BJ (cell line): ENCODE data around the gene DNASE1L1. TPM values are rescaled to one million over a fixed set of nuclear protein-coding genes. Genes with fewer than 3 reads are reported as not detected.

Experiments
- CTCF ChIA-PET: fragments of 350-600 bp; formaldehyde crosslinking; extraction: SDS; loops from one replicate; lab custom pipeline; 2021; ENCODE audit warnings: antibody characterized with exemption, inconsistent platforms; lab: Yijun Ruan, JAX
- POLR2A ChIA-PET: fragments of 300-600 bp; sonication (Branson Sonifier 250); formaldehyde crosslinking; extraction: SDS; loops from one replicate; lab custom pipeline; 2021; ENCODE audit warnings: antibody characterized with exemption; lab: Charles Lee
- DNase-seq: peaks from one replicate; pipeline ENCODE4 v3.0.0-alpha.2; 2011; ENCODE audit warnings: low read depth
- H3K27me3 ChIP-seq: 2 replicates; pipeline ENCODE4 v1.6.0; 2011; ENCODE audit warnings: low read length; ENCODE audit not compliant: control insufficient read depth, insufficient read depth
- H3K36me3 ChIP-seq: 2 replicates; pipeline ENCODE4 v1.5.1; 2011; ENCODE audit warnings: low read length; ENCODE audit not compliant: control insufficient read depth, insufficient read depth
- H3K4me3 ChIP-seq: 2 replicates; pipeline ENCODE4 v1.5.1; 2011; ENCODE audit warnings: low read depth, mild to moderate bottlenecking, control low read depth, low read length
- polyA plus RNA-seq: library from polyadenylated mRNA; depleted of rRNA; stranded (reverse); fragments of >200 nt; gene quantifications from 2 replicates; pipeline ENCODE4 v1.2.3, GENCODE V29; 2011
- TF ChIP-seq, protein P1 (sequence below): IDR thresholded peaks from 2 replicates; pipeline ENCODE4 v1.5.1; 2011; ENCODE audit warnings: low read depth, mild to moderate bottlenecking, control low read depth, inconsistent platforms, low read length, moderate library complexity; ENCODE audit not compliant: insufficient read depth

The DNASE1L1 gene
- polyA plus RNA-seq, 1 experiment, result 63.5 TPM

DNA sequence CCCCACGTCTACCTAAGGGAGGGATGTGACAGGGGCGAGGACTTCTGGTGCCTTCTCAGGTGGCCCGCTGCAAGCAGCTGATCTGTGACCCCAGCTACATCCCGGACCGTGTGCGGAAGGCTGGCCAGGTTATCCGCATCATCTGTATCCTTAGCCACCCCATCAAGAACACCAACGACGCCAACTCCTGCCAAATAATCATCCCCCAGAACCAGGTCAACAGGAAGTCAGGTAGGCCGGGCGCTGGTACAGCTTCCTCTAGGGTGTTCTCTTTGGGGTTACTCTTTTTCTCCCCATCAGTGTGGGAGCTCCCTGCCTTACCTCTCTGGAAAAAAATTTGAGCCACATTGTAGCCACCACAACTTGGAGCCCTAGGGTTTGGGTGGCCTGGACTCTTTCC is 32.5 kb upstream of the DNASE1L1 start:
- DNase-seq, result no peak
- peaks cover 13% of the 10 kb centered on the region for H3K36me3 ChIP-seq
- TF ChIP-seq, protein P1, sequence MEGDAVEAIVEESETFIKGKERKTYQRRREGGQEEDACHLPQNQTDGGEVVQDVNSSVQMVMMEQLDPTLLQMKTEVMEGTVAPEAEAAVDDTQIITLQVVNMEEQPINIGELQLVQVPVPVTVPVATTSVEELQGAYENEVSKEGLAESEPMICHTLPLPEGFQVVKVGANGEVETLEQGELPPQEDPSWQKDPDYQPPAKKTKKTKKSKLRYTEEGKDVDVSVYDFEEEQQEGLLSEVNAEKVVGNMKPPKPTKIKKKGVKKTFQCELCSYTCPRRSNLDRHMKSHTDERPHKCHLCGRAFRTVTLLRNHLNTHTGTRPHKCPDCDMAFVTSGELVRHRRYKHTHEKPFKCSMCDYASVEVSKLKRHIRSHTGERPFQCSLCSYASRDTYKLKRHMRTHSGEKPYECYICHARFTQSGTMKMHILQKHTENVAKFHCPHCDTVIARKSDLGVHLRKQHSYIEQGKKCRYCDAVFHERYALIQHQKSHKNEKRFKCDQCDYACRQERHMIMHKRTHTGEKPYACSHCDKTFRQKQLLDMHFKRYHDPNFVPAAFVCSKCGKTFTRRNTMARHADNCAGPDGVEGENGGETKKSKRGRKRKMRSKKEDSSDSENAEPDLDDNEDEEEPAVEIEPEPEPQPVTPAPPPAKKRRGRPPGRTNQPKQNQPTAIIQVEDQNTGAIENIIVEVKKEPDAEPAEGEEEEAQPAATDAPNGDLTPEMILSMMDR, result no peak
- no peaks in the 10 kb centered on the region for H3K27me3 ChIP-seq
- H3K4me3 ChIP-seq, result no peak overlapping the region
- CTCF ChIA-PET, result interaction anchor here (1.1 kb wide), 1 partner anchor 43 kb away, joined by 4 read pairs; the partner anchor contains the start of gene RPL10
- POLR2A ChIA-PET, result no interaction called here

DNA sequence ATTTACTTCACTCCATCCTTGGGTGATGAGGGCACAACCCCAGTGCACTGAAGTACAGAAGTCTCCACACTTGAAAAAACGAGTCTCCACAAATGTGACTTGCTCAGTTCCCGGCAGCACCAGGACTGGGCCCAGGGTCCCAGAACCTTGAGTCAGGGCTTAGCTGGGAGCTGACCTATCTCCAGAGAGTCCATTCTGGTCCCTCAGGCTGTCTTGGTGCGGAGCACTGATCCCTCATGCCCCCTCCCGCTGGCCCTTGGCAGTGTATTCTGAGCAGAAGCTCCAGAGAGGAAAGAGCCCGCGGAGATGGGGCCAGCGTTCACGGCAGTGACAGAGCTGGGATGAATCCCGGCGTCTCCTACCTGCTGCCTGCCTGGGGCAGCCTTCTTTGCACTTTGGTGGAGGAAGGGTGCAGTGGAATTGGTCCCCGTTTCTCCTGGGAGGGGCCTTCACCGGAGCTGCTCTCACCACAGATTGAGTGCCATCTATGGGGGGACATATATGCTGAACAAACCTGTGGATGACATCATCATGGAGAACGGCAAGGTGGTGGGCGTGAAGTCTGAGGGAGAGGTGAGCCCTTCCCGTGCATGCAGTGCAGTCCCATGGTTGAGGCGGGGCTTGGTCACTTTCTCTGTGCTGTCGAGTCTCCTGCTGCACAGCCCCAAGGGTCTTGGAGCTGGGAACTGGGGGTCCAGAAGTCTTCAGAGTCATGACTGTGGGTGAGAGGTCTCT is 31.7 kb upstream of the DNASE1L1 start:
- ChIA-PET CTCF (interaction anchor here (1.2 kb wide), 1 partner anchor 42 kb away, joined by 4 read pairs; no protein-coding TSS in a partner anchor), POLR2A (no interaction called here)
- no peak overlapping the region for H3K4me3 ChIP-seq
- DNase-seq, result no peak
- peaks cover 12% of the 10 kb centered on the region for H3K36me3 ChIP-seq
- TF ChIP-seq, protein P1, result no peak
- H3K27me3 ChIP-seq, result no peaks in the 10 kb centered on the region

DNA sequence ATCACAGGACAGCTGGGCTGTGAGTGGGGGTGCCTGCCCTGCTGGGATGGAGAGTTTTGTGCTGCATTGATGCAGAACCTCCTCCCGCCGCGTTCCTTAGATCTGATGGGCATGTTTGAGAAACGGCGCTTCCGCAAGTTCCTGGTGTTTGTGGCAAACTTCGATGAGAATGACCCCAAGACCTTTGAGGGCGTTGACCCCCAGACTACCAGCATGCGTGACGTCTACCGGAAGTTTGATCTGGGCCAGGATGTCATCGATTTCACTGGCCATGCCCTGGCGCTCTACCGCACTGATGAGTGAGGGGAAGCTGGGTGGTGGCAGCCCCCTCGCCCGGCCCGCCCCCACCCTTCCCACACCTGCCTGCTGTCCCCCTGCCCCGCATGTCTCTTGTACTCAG is 30.8 kb upstream of the DNASE1L1 start:
- POLR2A ChIA-PET, result no interaction called here
- H3K27me3 ChIP-seq, result no peaks in the 10 kb centered on the region

DNA sequence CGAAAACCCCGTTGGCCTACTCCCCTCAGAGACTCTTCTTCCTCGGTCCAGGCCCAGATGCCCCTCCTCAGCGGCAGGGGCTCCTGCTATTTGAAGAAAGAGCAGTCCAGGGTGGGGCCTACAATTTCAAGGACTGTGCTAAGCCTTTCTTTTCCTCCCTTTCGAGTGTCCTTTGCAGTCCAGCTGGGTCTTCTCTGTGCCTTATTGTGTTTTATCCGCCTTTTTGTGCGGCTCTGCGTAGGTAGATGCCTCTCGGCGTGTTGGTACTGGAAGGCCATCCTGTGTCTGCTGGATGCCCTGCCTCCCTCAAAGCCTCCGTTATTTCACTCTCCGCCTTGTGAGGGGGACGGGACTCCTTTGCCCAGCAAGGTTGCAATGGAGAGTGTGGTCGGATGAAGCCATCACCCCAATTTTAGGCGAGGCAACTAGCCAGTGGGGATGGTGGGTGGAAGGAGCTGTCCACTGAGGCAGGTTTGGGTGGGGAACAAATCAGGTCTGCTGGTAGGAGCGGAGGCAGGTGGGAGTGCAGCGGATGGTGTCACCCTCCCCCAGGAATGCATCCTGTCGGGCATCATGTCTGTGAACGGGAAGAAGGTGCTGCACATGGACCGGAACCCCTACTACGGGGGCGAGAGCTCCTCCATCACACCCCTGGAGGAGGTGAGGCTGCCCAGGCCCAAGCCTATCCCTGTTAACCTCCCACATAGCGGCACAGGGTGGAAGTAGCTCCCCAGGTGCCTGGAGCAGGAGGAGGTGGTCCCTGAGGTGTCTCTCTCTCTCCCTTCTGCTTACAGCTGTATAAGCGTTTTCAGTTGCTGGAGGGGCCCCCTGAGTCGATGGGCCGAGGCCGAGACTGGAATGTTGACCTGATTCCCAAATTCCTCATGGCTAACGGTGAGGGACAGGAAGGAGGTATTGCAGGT is 29.2 kb upstream of the DNASE1L1 start:
- H3K36me3 ChIP-seq, result peaks cover 22% of the 10 kb centered on the region
- peak overlapping the region; percentile 76 for H3K4me3 ChIP-seq
- POLR2A ChIA-PET, result no interaction called here
- no peaks in the 10 kb centered on the region for H3K27me3 ChIP-seq
- TF ChIP-seq, protein P1, result no peak
- no peak for DNase-seq
- CTCF ChIA-PET, result no interaction called here

More for the DNA sequence above, 30.8 kb upstream of the DNASE1L1 start:
- CTCF ChIA-PET, result no interaction called here
- Histone ChIP-seq H3K4me3 (no peak overlapping the region), H3K36me3 (peaks cover 17% of the 10 kb centered on the region)
- TF ChIP-seq, protein P1, result no peak
- no peak for DNase-seq

DNA sequence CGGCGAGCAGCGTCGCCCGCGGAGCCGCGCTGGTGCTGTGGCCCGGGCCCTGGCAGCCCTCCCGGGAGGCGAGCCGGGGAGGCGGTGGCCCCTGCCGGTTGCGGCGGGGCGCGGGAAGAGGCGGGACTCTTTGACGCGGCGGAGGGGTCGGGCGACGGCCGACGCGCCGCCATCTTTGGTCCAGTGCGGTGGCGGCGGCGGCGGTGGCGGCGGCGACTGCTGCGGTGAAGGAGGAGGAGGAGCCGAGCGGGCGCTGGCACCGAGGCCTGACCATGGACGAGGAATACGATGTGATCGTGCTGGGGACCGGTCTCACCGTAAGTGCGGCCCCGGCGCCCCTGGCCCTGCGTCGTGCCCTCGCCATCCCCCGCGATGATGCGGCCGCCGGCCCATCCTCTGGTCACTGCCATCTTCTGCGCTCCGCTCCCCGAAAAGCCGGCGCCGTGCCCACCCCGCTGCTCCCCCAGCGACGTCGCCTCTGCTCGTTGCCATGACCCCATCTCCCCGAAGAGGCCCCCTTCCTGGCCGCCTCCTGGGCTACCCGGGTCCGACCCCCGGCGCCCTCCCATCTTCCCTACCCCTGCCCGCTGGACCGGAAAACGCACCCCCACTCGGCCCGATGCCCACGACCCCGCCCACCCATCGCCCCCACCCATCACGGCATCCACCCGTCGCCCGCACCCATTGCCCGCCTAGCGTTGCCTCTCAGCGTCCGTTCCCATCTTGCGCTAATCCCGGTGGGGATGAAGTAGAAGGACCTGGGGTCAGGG is 28.1 kb upstream of the DNASE1L1 start, which contains the start of gene GDI1:
Gene GDI1 (plus strand): TSS at position 172 of the 770 bp plus-strand sequence. CDS start 101 bp downstream, at position 273.
- TF ChIP-seq, protein P1, result no peak
- ChIA-PET CTCF (no interaction called here), POLR2A (no interaction called here)
- DNase-seq, result no peak
- Histone ChIP-seq H3K36me3 (peaks cover 19% of the 10 kb centered on the region), H3K27me3 (no peaks in the 10 kb centered on the region), H3K4me3 (peak within 1 kb of the TSS; percentile 76)
